Jurkat, Clone E6-1 (cell line): ENCODE data around the gene PDP2.
A peak's percentile ranks its signal among the peaks of the same experiment; 100 is the strongest.
"Not testable (repeated sequence)": the region's sequence is repeated elsewhere in the genome, so short reads cannot be mapped to it uniquely, and the experiment has no call there.

Experiments
- DNase-seq: peaks from one replicate; pipeline ENCODE4 v3.0.0-alpha.2; 2011; ENCODE audit warnings: low read depth, low spot score
- H3K4me3 ChIP-seq: 2 replicates; pipeline ENCODE4 v1.5.1; 2011; ENCODE audit warnings: mild to moderate bottlenecking, low read length, control low read depth, moderate library complexity

The PDP2 gene

GRCh38 chr16:66881560-66881959 lies 1.2 kb downstream of the PDP2 start:
- no peak for DNase-seq
- H3K4me3 ChIP-seq: peak overlapping the region; percentile 88

DNA sequence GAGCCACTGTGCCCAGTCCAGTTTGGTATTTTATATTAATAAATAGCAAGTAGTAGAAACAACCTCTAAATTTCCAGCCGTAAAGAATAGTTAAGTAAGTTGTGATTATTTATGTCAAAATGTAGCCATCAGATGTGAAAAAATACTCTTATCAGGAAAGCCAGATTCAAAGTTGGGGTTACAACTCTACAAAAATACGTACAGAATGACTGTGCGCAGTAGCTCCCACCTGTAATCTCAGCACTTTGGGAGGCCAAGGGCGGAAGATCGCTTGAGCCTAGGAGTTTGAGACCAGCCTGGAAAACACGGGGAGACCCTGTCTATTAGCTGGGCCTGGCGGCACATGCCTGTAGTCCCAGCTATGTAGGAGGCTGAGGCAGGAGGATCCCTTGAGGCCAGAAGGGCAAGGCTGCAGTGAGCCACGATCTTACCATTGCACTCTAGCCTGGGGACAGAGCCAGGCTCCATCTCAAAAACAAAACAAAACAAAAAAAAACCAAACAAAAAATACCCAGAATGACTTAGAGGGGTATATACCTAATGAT lies 1.7 kb downstream of the PDP2 start:
- DNase-seq: no peak

GRCh38 chr16:66882702-66883101 lies 2.4 kb downstream of the PDP2 start:
- no peak for DNase-seq
- no peak overlapping the region for H3K4me3 ChIP-seq

More for the DNA sequence above, 1.7 kb downstream of the PDP2 start:
- H3K4me3 ChIP-seq: no peak overlapping the region

DNA sequence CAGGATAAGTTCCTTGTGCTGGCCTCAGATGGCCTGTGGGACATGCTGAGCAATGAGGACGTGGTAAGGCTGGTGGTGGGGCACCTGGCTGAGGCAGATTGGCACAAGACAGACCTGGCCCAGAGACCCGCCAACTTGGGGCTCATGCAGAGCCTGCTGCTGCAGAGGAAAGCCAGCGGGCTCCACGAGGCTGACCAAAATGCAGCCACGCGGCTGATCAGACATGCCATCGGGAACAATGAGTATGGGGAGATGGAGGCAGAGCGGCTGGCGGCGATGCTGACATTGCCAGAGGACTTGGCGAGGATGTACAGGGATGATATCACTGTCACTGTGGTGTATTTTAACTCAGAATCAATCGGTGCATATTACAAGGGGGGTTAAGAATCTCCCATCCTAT lies 5.2 kb downstream of the PDP2 start:
- H3K4me3 ChIP-seq: no peak overlapping the region
- DNase-seq: no peak

DNA sequence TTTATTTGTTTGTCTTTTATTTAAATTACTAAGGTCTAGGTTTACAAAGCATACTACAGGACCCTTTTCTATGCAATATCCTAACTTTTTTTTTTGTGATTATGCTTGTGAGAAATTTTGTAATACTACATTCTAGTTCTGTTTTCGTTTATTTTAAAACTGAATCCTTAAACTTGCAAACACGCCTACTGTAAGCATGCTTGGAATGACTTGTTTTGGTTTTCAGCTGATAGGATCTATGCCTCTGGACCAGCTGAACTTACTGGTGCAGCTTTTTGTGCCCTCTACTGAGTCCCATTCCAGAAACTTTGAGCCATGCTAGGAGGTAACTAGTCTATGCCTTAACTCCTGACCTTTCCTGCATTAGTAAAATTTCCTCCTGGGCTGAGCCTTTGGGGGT lies 6.0 kb downstream of the PDP2 start:
- H3K4me3 ChIP-seq: no peak overlapping the region
- no peak for DNase-seq

- no peak for DNase-seq
- no peak overlapping the region for H3K4me3 ChIP-seq
Measured at GRCh38 chr16:66886914-66887313, 6.6 kb downstream of the PDP2 start.

DNA sequence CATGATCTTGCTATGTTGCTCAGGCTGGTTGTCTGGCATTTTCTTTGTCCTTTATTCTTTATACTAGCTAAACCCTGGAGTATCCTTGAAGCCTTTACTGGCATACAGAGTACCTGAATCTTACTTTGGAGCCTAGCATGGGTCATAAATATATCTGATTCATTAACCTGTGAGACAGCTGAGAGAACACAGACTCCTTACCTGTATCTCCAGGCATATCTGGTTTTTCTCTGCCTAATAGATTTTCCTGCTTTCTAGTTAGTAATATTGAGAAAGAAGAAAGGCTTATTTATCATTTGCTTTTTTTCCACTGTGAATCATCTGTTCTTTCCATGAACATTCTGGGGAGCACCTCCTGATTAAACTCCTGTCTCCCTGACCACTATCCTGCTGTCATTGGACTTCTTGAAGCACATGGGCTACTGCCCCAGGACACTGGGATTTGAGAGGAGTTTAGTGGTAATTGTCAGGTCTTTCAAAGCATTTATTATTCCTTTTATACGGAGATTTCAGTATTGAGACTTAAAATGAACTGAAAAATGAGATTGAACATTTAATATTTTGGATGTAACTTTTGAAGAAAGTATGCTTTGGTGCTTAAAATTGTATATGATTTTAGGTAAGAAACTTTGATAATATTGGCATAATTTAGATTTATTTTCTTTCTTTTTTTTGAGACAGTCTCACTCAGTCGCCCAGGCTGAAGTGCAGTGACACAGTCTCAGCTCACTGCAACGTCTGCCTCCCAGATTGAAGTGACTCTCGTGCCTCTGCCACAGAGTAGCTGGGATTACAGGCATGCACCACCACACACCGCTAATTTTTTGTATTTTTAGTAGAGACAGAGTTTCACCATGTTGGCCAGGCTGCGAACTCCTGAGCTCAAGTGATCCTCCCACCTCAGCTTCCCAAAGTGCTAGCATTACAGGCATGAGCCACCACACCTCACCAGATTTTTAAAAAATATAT lies 8.6 kb downstream of the PDP2 start:
- no peak for DNase-seq
- no peak overlapping the region for H3K4me3 ChIP-seq

DNA sequence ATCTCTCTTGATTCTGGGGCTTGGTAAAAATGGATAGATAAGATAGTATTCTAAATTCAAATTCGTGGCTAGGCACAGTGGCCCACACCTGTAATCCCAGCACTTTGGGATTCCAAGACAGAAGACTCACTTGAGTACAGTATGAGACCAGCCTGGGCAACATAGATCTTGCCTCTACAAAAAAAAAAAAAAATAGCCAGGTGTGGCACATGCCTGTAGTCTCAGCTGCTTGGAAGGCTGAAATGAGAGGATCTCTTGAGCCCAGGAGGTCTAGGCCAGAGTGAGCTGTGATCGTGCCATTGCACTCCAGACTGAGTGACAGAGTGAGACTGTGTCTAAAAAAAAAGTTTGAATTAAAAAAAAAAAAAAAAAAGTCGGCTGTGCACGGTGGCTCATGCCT lies 9.3 kb downstream of the PDP2 start:
- DNase-seq: no peak
- no peak overlapping the region for H3K4me3 ChIP-seq

- H3K4me3 ChIP-seq: no peak overlapping the region
- no peak for DNase-seq
Measured at GRCh38 chr16:66890799-66891198, 10.5 kb downstream of the PDP2 start.

- H3K4me3 ChIP-seq: no peak overlapping the region
- no peak for DNase-seq
Measured at GRCh38 chr16:66891360-66891759, 11.0 kb downstream of the PDP2 start.

GRCh38 chr16:66891797-66892196 lies 11.5 kb downstream of the PDP2 start:
- H3K4me3 ChIP-seq: no peak overlapping the region
- no peak for DNase-seq

DNA sequence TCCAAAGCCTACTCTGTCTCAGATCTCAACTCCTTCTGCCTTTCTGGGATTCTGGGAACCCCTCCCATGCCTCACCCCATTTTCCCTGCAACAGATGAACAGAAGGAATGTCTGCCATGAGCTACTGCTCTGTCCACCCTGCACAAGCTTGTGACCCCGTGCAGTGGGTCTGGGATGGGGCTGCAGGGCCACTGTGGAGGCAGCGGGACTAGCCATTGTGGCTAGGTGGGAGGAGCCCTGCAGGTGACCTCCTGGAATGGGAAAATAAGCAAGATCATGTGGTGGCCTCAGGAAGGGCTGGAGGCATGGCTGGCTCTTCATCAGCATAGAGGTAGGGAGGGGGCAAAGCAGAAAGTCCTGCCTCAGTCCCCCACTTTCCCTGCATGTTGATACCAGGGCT lies 13.7 kb downstream of the PDP2 start:
- no peak overlapping the region for H3K4me3 ChIP-seq
- no peak for DNase-seq

DNA sequence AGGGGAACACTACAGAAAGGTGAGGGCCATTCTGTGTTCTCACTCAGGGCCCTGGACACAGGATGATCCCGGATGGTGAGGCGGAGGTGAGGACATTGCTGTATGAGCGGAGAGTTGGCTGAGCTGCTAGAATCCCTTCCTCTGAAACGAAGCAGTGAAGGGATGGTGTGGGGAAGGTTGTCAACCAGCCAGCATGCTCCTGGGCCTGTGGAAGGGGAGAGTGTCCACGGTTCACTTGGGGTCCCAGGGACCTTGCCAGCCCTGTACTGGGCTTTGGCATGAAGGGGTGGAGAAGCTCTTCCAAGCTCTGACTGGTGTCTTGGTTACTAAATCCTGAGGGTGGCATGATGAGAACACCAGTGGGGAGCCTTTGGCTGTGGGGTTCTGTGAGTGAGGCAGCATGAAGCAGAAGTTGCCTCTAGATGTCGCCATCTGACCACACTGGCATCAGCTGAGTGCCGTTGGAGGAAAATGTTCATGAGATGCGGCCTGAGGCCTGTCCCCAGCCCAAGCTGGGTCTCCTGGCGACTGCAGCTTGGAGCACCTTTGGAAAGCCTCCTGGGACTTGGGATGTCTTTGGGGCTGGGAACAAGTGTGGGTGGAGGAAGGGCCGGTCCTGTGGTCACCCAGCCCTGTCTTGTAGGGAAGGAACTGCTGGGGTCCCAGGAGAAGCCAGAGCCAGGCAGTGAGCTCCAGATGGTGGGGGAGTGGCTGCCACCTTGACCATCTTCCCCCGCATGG lies 14.8 kb downstream of the PDP2 start:
- H3K4me3 ChIP-seq: no peak overlapping the region
- DNase-seq: no peak

DNA sequence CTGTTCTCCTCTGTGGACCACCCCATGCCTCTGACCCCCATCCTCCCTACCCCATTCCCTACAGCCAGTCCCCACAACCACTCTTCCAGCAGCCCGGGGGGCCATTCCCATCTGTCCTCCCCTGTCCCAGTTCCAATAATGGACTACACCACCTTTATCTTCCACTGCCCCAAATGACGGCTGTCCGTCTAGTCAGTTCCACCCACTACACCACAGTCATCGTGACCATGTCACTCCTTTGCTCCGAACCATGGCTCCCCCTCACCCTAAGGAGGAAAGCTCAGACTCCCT lies 15.3 kb downstream of the PDP2 start:
- H3K4me3 ChIP-seq: no peak overlapping the region
- DNase-seq: no peak

DNA sequence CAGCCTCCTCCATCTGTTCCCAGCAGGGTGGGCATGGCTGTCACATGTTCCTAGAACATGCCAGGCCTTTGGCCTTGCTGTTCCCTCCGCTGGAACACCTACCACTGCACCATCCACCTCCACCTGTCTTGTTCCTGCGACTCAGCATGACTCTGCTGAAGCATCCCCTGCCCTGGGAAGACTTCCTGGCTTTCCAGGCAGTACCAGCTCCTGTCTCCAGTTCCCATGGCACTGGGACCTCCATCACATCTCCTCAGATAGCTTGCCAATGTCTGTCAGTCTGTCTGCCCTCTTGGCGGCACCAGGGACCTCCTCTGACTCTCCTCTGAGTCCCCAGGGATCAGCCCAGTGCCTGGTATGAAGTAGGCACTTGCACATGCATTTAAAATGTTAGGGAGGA lies 15.7 kb downstream of the PDP2 start:
- no peak for DNase-seq
- no peak overlapping the region for H3K4me3 ChIP-seq

- not testable (repeated sequence) for DNase-seq, H3K4me3 ChIP-seq
Measured at GRCh38 chr16:66896682-66897081, 16.4 kb downstream of the PDP2 start.

DNA sequence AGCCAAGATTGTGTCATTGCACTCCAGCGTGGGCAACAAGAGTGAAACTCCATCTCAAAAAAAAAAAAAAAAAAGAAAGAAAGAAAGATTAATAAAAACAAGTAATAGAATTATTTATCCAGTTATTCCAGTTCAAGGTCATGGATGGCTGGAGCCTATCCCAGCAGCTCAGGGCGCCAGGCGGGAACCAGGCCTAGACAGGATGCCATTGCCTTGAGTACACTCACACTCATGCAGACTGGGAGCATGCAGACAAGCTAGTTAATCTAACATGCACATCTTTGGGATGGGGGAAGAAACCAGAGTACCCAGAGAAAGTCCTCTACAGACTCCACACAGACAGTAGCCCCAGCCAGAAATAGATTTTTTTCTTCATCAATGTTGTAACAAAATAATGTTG lies 17.9 kb downstream of the PDP2 start:
- no peak for DNase-seq
- no peak overlapping the region for H3K4me3 ChIP-seq

- H3K4me3 ChIP-seq: no peak overlapping the region
- no peak for DNase-seq
Measured at GRCh38 chr16:66898933-66899309, 18.6 kb downstream of the PDP2 start.

DNA sequence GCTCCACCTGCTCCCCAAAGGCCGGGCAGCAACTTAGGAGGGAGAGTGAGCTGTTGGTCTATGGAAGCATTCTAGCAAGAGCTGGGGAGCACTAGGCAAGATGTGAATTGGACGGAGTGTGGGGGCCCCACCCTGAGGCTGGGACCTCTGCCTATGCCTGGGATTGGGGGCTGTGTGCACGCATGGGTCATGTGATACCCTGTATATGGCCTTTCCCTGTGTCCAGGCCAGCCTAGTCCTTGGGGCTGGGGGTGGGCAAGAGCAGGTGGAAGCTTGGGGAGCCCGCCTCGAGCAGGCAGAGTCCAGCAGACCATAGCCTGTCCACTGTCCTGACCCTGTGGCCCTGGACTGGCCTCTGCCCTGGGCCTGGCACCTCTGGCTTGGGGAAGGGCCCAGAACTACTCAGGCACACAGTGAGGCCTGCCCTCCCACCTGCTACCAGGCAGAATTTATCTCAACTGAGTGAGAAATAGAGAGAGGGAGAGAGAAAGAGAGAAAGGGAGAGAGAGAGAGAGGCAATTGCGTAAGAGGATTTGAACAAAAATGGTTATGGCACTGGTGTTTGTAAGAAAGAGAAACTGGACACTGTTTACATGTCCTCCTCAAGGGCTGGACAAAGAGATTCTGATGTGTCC lies 19.1 kb downstream of the PDP2 start:
- no peak for DNase-seq
- H3K4me3 ChIP-seq: no peak overlapping the region
